OCI-LY7 (cell line): ENCODE measurements around the gene ANKMY1. TPM values are rescaled to one million over a fixed set of nuclear protein-coding genes. Genes with fewer than 3 reads are reported as not detected.

ENCODE experiments used
- BruUV-seq: library from RNA; stranded (reverse); fragments of 400-500 nt; replicated peaks from 2 replicates; lab custom pipeline; 2021; lab: Mats Ljungman, UMichigan
- CTCF ChIA-PET: fragments of 300-600 bp; sonication (Branson Sonifier 250); formaldehyde crosslinking; loops from one replicate; lab custom pipeline; 2022; ENCODE audit warnings: antibody characterized with exemption; ENCODE audit not compliant: unreplicated experiment; lab: Charles Lee
- POLR2A ChIA-PET: fragments of 300-600 bp; sonication (Branson Sonifier 250); formaldehyde crosslinking; loops from one replicate; lab custom pipeline; 2022; ENCODE audit warnings: antibody characterized with exemption; lab: Charles Lee
- DNase-seq: peaks from one replicate; pipeline ENCODE4 v3.0.0-alpha.2; 2015; ENCODE audit warnings: low spot score
- H2AFZ ChIP-seq: fragments of 200-600 bp; sonication (generic), shearing (Covaris generic); 2 replicates; pipeline ENCODE4 v1.6.1; 2014; ENCODE audit warnings: mild to moderate bottlenecking, antibody characterized with exemption, low read length, moderate library complexity
- H3K27ac ChIP-seq: fragments of 200-600 bp; sonication (generic); 2 replicates; pipeline ENCODE4 v1.5.1; 2014; ENCODE audit warnings: mixed run types, low read depth, mild to moderate bottlenecking, moderate library complexity, low read length, inconsistent platforms; ENCODE audit not compliant: poor library complexity, severe bottlenecking
- H3K36me3 ChIP-seq: fragments of 200-600 bp; sonication (generic); 2 replicates; pipeline ENCODE4 v1.6.1; 2014; ENCODE audit warnings: mild to moderate bottlenecking, antibody characterized with exemption, low read length, moderate library complexity, mixed read lengths; ENCODE audit not compliant: insufficient read depth
- H3K4me1 ChIP-seq: fragments of 200-600 bp; sonication (generic); 2 replicates; pipeline ENCODE4 v1.5.1; 2014; ENCODE audit warnings: mild to moderate bottlenecking, low read length; ENCODE audit not compliant: insufficient read depth, poor library complexity, severe bottlenecking
- H3K4me2 ChIP-seq: fragments of 200-600 bp; sonication (generic); 2 replicates; pipeline ENCODE4 v1.6.1; 2014; ENCODE audit warnings: mild to moderate bottlenecking, low read length
- H3K4me3 ChIP-seq: fragments of 200-600 bp; sonication (generic); 2 replicates; pipeline ENCODE4 v1.5.1; 2014; ENCODE audit warnings: mild to moderate bottlenecking, low read depth, low read length; ENCODE audit not compliant: poor library complexity, severe bottlenecking
- H3K79me2 ChIP-seq: fragments of 200-600 bp; sonication (generic); 2 replicates; pipeline ENCODE4 v1.6.1; 2016; ENCODE audit warnings: low read depth, mild to moderate bottlenecking, low read length, moderate library complexity, mixed read lengths; ENCODE audit not compliant: insufficient read depth
- H3K9me2 ChIP-seq: fragments of 200-600 bp; sonication (generic); 2 replicates; pipeline ENCODE4 v1.6.1; 2016; ENCODE audit warnings: mild to moderate bottlenecking, low read length, mixed read lengths; ENCODE audit not compliant: insufficient read depth
- H3K9me3 ChIP-seq: fragments of 200-600 bp; sonication (generic); 2 replicates; pipeline ENCODE4 v1.6.1; 2014; ENCODE audit warnings: mild to moderate bottlenecking, mixed run types, low read length, mixed read lengths
- H4K20me1 ChIP-seq: fragments of 200-600 bp; sonication (generic); 2 replicates; pipeline ENCODE4 v1.6.1; 2014; ENCODE audit warnings: mild to moderate bottlenecking, antibody characterized with exemption, low read length, moderate library complexity, mixed read lengths; ENCODE audit not compliant: insufficient read depth
- EZH2phosphoT487 ChIP-seq: fragments of 200-600 bp; sonication (generic); IDR thresholded peaks from 2 replicates; pipeline ENCODE4 v1.6.1; 2018; ENCODE audit warnings: low read depth, borderline replicate concordance, mild to moderate bottlenecking, mixed run types, antibody characterized with exemption, low read length, moderate library complexity, mixed read lengths
- intact Hi-C: fragments of 100-400 bp; cut with micrococcal nuclease; formaldehyde crosslinking; loops from one replicate; pipeline ENCODE4 v1.10.0; 2022; ENCODE audit not compliant: unreplicated experiment
- total RNA-seq, 2 experiments: library from RNA; depleted of rRNA in 1 of 2; stranded (reverse); fragments of >200 nt in 1 of 2; shearing (Covaris generic) in 1 of 2; gene quantifications; 2 replicates each; pipeline ENCODE4 v1.2.3, GENCODE V29; 2014 to 2022
- TF ChIP-seq, protein P1 (sequence below): fragments of 200-600 bp; sonication (generic); conservative IDR thresholded peaks from 2 replicates; pipeline ENCODE4 v1.5.1; 2014; ENCODE audit warnings: mild to moderate bottlenecking, antibody characterized with exemption, low read length, moderate library complexity, mixed read lengths

Gene ANKMY1
- total RNA-seq, 2 experiments from 2014 or later: 30.6 to 65.9 TPM

DNA sequence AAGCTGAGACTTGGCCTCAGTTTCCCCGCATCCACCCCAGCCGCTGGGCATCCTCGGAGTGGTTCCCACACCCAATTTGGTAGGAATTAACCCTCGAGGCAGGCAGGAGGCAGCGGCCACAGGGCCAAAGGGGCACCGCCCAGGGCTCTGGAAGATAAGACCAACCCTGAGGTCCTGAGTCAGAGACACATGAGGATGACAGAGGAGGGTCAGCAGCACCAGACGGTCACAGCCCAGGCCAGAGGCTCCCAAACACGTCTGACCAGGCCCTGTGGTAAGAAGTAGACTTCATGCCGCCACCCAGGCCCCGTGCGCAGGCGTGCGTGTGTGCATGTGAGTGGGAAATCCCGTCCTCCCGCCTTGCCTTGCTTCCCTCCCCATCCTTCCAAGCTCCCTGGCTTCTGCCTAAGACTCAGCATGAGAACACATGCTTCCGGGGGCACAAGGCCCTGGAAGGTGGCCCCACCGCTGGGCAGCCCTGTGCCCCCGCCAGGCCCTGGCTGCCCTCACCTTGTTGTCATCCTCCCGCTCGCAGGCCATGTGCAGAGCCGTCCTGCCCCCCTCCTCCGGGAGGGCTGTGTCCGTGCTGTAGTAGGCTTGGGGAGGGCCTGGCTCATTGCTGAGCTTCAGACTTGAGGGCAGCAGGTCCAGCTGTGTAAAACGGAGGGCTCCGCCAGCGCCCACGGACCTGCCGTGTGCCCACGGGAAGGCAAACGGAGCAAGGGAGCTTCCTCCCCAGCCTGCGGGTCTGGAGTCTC is 46.3 kb downstream of the ANKMY1 start:
- TF ChIP-seq EZH2phosphoT487: no peak
- TF ChIP-seq, protein P1, sequence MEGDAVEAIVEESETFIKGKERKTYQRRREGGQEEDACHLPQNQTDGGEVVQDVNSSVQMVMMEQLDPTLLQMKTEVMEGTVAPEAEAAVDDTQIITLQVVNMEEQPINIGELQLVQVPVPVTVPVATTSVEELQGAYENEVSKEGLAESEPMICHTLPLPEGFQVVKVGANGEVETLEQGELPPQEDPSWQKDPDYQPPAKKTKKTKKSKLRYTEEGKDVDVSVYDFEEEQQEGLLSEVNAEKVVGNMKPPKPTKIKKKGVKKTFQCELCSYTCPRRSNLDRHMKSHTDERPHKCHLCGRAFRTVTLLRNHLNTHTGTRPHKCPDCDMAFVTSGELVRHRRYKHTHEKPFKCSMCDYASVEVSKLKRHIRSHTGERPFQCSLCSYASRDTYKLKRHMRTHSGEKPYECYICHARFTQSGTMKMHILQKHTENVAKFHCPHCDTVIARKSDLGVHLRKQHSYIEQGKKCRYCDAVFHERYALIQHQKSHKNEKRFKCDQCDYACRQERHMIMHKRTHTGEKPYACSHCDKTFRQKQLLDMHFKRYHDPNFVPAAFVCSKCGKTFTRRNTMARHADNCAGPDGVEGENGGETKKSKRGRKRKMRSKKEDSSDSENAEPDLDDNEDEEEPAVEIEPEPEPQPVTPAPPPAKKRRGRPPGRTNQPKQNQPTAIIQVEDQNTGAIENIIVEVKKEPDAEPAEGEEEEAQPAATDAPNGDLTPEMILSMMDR: no peak
- no peaks in the 10 kb centered on the region for H3K9me3 ChIP-seq
- H4K20me1 ChIP-seq: no peaks in the 10 kb centered on the region
- H3K79me2 ChIP-seq: no peaks in the 10 kb centered on the region
- no peaks in the 10 kb centered on the region for H3K9me2 ChIP-seq
- no peak overlapping the region for H3K4me3 ChIP-seq
- ChIA-PET POLR2A (no interaction called here), CTCF (no interaction called here)
- no peak overlapping the region for H3K27ac ChIP-seq
- H2AFZ ChIP-seq: no peak overlapping the region
- BruUV-seq: no TSS peak
- H3K36me3 ChIP-seq: peaks cover 34% of the 10 kb centered on the region
- intact Hi-C loops: no loop called here
- H3K4me1 ChIP-seq: peaks cover 4% of the 10 kb centered on the region
- no peak overlapping the region for H3K4me2 ChIP-seq
- no peak for DNase-seq

DNA sequence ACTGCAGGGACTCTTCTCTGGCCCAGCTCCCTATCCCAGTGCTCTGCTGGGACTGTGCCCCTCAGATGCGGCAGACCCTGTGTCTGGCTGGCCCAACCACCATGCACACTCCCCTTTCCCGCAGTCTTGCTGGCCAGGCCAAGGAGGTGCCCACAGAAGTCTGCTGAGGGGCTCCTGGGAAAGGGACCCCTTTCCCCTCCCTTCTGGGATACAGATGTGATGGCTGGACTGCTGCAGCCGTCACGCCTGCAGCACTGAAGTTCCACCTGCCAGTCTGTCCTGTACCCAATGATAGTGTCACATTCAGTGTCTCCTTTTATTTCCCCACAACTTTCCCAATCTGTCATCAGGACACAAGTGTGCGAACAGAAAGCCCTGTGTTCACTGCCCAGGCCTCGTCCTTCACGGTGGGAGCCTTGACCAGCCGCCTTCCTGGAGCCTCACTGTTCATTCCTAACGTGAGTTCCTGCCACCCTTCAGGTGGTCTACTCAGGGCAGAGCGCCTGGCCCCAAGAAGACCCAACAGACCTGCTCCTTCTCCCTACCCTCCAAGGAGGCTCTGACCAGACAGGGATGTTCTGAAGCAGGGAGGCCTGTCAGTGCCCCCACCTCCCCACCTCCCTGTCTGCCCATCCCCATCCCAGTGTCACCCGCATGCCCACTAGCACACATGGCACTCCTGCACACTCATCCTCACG is 47.1 kb downstream of the ANKMY1 start:
- Histone ChIP-seq H3K4me2 (no peak overlapping the region), H4K20me1 (no peaks in the 10 kb centered on the region), H2AFZ (no peak overlapping the region), H3K79me2 (no peaks in the 10 kb centered on the region), H3K9me2 (no peaks in the 10 kb centered on the region), H3K4me3 (no peak overlapping the region), H3K36me3 (peaks cover 34% of the 10 kb centered on the region), H3K9me3 (no peaks in the 10 kb centered on the region), H3K27ac (no peak overlapping the region), H3K4me1 (peaks cover 4% of the 10 kb centered on the region)
- TF ChIP-seq, protein P1: no peak
- no peak for TF ChIP-seq EZH2phosphoT487
- CTCF ChIA-PET: no interaction called here
- BruUV-seq: no TSS peak
- DNase-seq: no peak
- POLR2A ChIA-PET: no interaction called here
- intact Hi-C loops: no loop called here
